Measurements from ENCODE around the gene MCUR1. TPM values are rescaled to one million over a fixed set of nuclear protein-coding genes. Genes with fewer than 3 reads are reported as not detected.

The MCUR1 gene
- total RNA-seq, 1 donor from 2014 or later: 24.8 TPM

- H3K4me1 Mint-ChIP-seq (ENCODE audit: unreplicated experiment): no peaks in the 10 kb centered on the region
- no peak for TF ChIP-seq CTCF (IDR thresholded peaks at IDR 0.05)
- H3K27me3 Mint-ChIP-seq (ENCODE audit: unreplicated experiment): no peaks in the 10 kb centered on the region
- no peaks in the 10 kb centered on the region for H3K36me3 Mint-ChIP-seq (ENCODE audit: unreplicated experiment)
- peaks cover 4% of the 10 kb centered on the region for H3K9me3 Mint-ChIP-seq (ENCODE audit: unreplicated experiment)
- no peak for DNase-seq (ENCODE audit: extremely low spot score, unreplicated experiment)
- no peak overlapping the region for H3K27ac Mint-ChIP-seq (ENCODE audit: unreplicated experiment)
- H3K4me3 Mint-ChIP-seq (ENCODE audit: unreplicated experiment): no peak overlapping the region
Observed at GRCh38 chr6:13742961-13743735, 71.2 kb downstream of the MCUR1 start.

GRCh38 chr6:13741365-13741764, 73.0 kb downstream of the MCUR1 start:
- H3K27ac Mint-ChIP-seq (ENCODE audit: unreplicated experiment): no peak overlapping the region

More at GRCh38 chr6:13741365-13741764, 73.0 kb downstream of the MCUR1 start:
- Mint-ChIP-seq H3K36me3 (ENCODE audit: unreplicated experiment) (no peaks in the 10 kb centered on the region), H3K9me3 (ENCODE audit: unreplicated experiment) (peaks cover 4% of the 10 kb centered on the region), H3K4me3 (ENCODE audit: unreplicated experiment) (no peak overlapping the region), H3K27me3 (ENCODE audit: unreplicated experiment) (no peaks in the 10 kb centered on the region), H3K4me1 (ENCODE audit: unreplicated experiment) (no peaks in the 10 kb centered on the region)
- no peak for DNase-seq (ENCODE audit: extremely low spot score, unreplicated experiment)
- no peak for TF ChIP-seq CTCF (IDR thresholded peaks at IDR 0.05)

Other genes with a start within 250 kb of the MCUR1 start
- 9.1 and 9.9 TPM in 2 replicates for gene SIRT5, start 240.0 kb downstream of the MCUR1 start, total RNA-seq
- gene NOL7, start 199.2 kb downstream of the MCUR1 start, total RNA-seq: 48.7 and 50.9 TPM in 2 replicates
- gene RANBP9, start 102.7 kb downstream of the MCUR1 start, total RNA-seq: 53.6 and 55.4 TPM in 2 replicates
- 9.8 and 11.0 TPM in 2 replicates for gene RNF182, start 110.4 kb upstream of the MCUR1 start, total RNA-seq

All from osteocyte (in vitro differentiated cells).